ENCODE data around the gene SZT2. TPM values are rescaled to one million over a fixed set of nuclear protein-coding genes. Genes with fewer than 3 reads are reported as not detected.

Gene SZT2
- total RNA-seq, 2 experiments from 2014 or later, result 27.3 to 37.6 TPM

GRCh38 chr1:43430831-43431230 lies 41.1 kb downstream of the SZT2 start:
- Mint-ChIP-seq H3K27ac (no peak overlapping the region), H3K4me3 (no peak overlapping the region), H3K4me1 (ENCODE audit: low read depth) (no peaks in the 10 kb centered on the region), H3K9me3 (no peaks in the 10 kb centered on the region), H3K36me3 (peaks cover 39% of the 10 kb centered on the region), H3K27me3 (no peaks in the 10 kb centered on the region)
- ChIA-PET POLR2A (no interaction called here), CTCF (no interaction called here)
- DNase-seq, result no peak
- intact Hi-C loops (cut with micrococcal nuclease), result no loop called here

GRCh38 chr1:43431676-43432075 lies 42.0 kb downstream of the SZT2 start:
- H3K4me1 Mint-ChIP-seq (ENCODE audit: low read depth), result no peaks in the 10 kb centered on the region

DNA sequence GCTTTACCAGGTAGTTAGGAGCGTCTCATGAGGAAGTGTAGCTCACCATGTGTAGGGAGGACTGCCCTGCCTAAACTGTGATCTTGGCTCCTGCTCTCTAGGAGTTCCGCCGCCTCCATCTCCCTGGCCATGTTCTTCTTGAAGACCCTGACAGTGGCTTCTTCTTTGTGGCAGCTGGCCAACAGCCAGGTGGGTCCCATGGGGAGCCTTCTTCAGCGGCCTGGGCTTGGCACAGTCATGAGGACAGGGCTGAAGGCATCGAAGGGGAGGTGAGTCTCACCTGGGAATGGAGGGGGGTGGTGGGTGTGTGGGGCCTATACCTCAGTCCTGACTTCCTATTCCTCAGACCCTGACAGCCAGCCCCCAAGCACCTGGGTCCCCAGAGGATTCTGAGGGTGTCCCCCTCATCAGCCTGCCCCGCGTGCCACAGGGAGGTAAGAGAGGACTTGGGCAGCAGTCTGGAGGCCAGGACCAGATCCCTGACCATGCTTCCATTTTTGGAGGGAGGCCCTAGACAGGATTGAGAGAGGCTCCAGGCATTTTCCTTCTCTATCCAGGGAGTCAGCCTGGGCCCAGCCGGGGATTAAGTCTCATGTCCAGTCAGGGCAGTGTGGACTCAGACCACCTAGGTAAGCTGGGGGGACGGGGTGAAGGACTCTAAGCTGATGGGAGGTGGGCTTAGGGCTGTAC lies 42.6 kb downstream of the SZT2 start:
- Mint-ChIP-seq H3K9me3 (no peaks in the 10 kb centered on the region), H3K27me3 (no peaks in the 10 kb centered on the region), H3K4me3 (no peak overlapping the region), H3K27ac (no peak overlapping the region), H3K4me1 (ENCODE audit: low read depth) (no peaks in the 10 kb centered on the region), H3K36me3 (peaks cover 32% of the 10 kb centered on the region)
- intact Hi-C loops (cut with micrococcal nuclease), result no loop called here
- no peak for DNase-seq
- CTCF ChIA-PET, result interaction anchor here (1.1 kb wide), 1 partner anchor 205 kb away, joined by 3 read pairs; no protein-coding TSS in a partner anchor
- POLR2A ChIA-PET, result no interaction called here

More at GRCh38 chr1:43431676-43432075, 42.0 kb downstream of the SZT2 start:
- no peak for DNase-seq
- POLR2A ChIA-PET, result no interaction called here
- Mint-ChIP-seq H3K9me3 (no peaks in the 10 kb centered on the region), H3K27me3 (no peaks in the 10 kb centered on the region), H3K36me3 (peaks cover 34% of the 10 kb centered on the region), H3K4me3 (no peak overlapping the region), H3K27ac (no peak overlapping the region)
- CTCF ChIA-PET, result no interaction called here
- intact Hi-C loops (cut with micrococcal nuclease), result no loop called here

DNA sequence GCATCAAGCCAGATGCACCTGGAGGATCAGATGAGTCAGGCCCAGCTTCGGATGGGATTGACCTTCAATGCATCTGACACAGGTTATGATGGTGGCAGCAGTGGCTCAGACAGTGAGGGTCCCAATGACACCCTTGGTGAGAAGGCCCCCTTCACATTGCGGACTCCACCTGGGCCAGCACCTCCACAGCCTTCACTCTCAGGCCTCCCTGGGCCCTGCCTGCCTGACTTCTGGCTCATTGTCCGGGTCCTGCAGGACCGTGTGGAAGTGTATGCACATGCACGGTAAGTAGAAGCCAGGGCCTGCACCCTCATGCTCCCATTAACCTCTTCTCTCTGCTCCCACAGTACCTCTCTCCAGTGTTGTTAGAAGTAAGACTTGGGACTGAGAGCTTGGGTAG lies 43.2 kb downstream of the SZT2 start:
- intact Hi-C loops (cut with micrococcal nuclease), result no loop called here
- H3K9me3 Mint-ChIP-seq, result no peaks in the 10 kb centered on the region
- peaks cover 29% of the 10 kb centered on the region for H3K36me3 Mint-ChIP-seq
- ChIA-PET POLR2A (no interaction called here), CTCF (interaction anchor here (1.1 kb wide), 1 partner anchor 206 kb away, joined by 3 read pairs; no protein-coding TSS in a partner anchor)
- no peaks in the 10 kb centered on the region for H3K27me3 Mint-ChIP-seq
- DNase-seq, result no peak
- H3K4me3 Mint-ChIP-seq, result no peak overlapping the region
- H3K27ac Mint-ChIP-seq, result no peak overlapping the region
- H3K4me1 Mint-ChIP-seq (ENCODE audit: low read depth), result no peaks in the 10 kb centered on the region

GRCh38 chr1:43434256-43434655 lies 44.6 kb downstream of the SZT2 start:
- Mint-ChIP-seq H3K4me1 (ENCODE audit: low read depth) (no peaks in the 10 kb centered on the region), H3K4me3 (no peak overlapping the region), H3K36me3 (peaks cover 38% of the 10 kb centered on the region), H3K27me3 (no peaks in the 10 kb centered on the region), H3K9me3 (no peaks in the 10 kb centered on the region), H3K27ac (no peak overlapping the region)
- intact Hi-C loops (cut with micrococcal nuclease), result no loop called here
- ChIA-PET CTCF (no interaction called here), POLR2A (no interaction called here)
- no peak for DNase-seq

GRCh38 chr1:43435146-43436145 lies 45.7 kb downstream of the SZT2 start:
- Mint-ChIP-seq H3K27me3 (no peaks in the 10 kb centered on the region), H3K4me3 (no peak overlapping the region), H3K4me1 (ENCODE audit: low read depth) (no peaks in the 10 kb centered on the region), H3K36me3 (peaks cover 32% of the 10 kb centered on the region), H3K27ac (no peak overlapping the region), H3K9me3 (no peaks in the 10 kb centered on the region)
- ChIA-PET POLR2A (no interaction called here), CTCF (no interaction called here)
- DNase-seq, result no peak
- intact Hi-C loops (cut with micrococcal nuclease), result no loop called here

GRCh38 chr1:43436371-43436770 lies 46.7 kb downstream of the SZT2 start:
- intact Hi-C loops (cut with micrococcal nuclease), result no loop called here
- ChIA-PET CTCF (no interaction called here), POLR2A (no interaction called here)
- no peaks in the 10 kb centered on the region for H3K4me1 Mint-ChIP-seq (ENCODE audit: low read depth)
- no peaks in the 10 kb centered on the region for H3K27me3 Mint-ChIP-seq
- peaks cover 23% of the 10 kb centered on the region for H3K36me3 Mint-ChIP-seq
- DNase-seq, result no peak
- H3K4me3 Mint-ChIP-seq, result no peak overlapping the region
- no peaks in the 10 kb centered on the region for H3K9me3 Mint-ChIP-seq
- H3K27ac Mint-ChIP-seq, result no peak overlapping the region

DNA sequence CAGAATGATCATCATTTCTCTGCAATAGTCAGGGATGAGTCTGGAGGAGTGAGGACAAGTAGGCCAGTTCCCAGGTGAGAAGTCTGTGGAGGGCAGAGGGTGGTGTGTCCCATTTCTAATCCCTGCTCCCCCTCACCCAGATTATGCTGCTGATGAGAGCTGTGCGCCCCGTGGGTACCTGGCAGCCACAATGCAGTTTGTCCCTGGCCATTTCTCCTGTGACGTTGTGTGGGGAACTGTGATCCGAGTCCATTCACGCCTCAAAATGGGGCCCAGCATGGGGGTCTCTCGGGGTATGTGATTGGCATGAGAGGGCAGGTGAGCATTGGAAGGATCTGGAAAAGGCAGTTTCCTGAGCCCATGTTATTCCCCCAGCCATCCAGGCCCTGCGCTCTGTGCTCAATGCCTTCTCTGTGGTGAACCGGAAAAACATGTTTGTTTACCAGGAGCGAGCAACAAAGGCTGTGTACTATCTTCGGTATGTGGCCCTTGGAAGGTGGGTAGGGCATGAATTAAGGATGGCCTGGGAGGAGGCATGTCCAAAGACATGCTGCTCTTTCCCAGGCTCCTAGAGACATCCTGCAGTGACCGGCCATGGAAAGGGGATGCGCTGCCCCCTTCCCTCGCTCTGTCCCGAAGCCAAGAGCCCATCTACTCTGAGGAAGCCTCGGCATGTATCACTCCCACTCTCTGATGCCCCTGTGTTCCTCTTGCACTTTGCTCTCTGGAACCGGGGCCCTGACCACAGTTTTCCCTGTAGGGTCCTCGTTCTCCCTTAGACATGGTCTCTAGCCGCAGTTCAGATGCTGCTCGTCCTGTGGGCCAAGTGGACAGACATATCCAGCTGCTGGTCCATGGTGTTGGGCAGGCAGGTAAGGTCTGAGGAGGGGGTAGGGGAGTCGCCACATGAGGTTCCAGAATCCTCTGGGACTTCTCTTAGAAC lies 47.6 kb downstream of the SZT2 start:
- CTCF ChIA-PET, result no interaction called here

GRCh38 chr1:43438006-43438405 lies 48.3 kb downstream of the SZT2 start:
- DNase-seq, result no peak
- Mint-ChIP-seq H3K27ac (no peak overlapping the region), H3K9me3 (no peaks in the 10 kb centered on the region), H3K4me1 (ENCODE audit: low read depth) (no peaks in the 10 kb centered on the region), H3K36me3 (peaks cover 16% of the 10 kb centered on the region), H3K27me3 (no peaks in the 10 kb centered on the region), H3K4me3 (no peak overlapping the region)
- intact Hi-C loops (cut with micrococcal nuclease), result no loop called here
- ChIA-PET POLR2A (no interaction called here), CTCF (no interaction called here)

More for the DNA sequence above, 47.6 kb downstream of the SZT2 start:
- H3K27me3 Mint-ChIP-seq, result no peaks in the 10 kb centered on the region
- H3K36me3 Mint-ChIP-seq, result peaks cover 20% of the 10 kb centered on the region
- POLR2A ChIA-PET, result no interaction called here
- H3K9me3 Mint-ChIP-seq, result no peaks in the 10 kb centered on the region
- no peak overlapping the region for H3K4me3 Mint-ChIP-seq
- H3K27ac Mint-ChIP-seq, result no peak overlapping the region
- no peak for DNase-seq
- intact Hi-C loops (cut with micrococcal nuclease), result no loop called here
- H3K4me1 Mint-ChIP-seq (ENCODE audit: low read depth), result no peaks in the 10 kb centered on the region

DNA sequence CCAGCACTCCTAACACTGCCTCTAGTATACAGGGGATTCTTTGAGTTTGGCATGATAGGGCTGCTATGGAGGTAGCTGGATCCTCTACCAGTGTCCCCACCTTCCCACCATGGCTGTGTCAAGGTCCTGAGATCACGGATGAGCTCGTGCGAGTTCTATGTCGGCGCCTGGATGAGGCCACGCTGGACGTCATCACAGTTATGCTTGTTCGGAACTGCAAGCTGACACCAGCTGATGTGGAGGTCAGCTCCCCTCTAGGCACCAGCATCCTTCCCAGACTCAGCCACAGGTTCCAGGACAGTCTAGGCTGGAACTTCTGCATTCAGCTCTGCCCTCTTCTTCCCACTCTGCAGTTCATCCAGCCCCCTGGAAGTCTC lies 48.9 kb downstream of the SZT2 start:
- Mint-ChIP-seq H3K27me3 (no peaks in the 10 kb centered on the region), H3K27ac (no peak overlapping the region), H3K4me3 (no peak overlapping the region), H3K36me3 (peaks cover 14% of the 10 kb centered on the region), H3K4me1 (ENCODE audit: low read depth) (no peaks in the 10 kb centered on the region), H3K9me3 (no peaks in the 10 kb centered on the region)
- ChIA-PET CTCF (no interaction called here), POLR2A (no interaction called here)
- DNase-seq, result no peak
- intact Hi-C loops (cut with micrococcal nuclease), result no loop called here

- CTCF ChIA-PET, result no interaction called here
- no peaks in the 10 kb centered on the region for H3K27me3 Mint-ChIP-seq
- H3K9me3 Mint-ChIP-seq, result no peaks in the 10 kb centered on the region
- no peaks in the 10 kb centered on the region for H3K4me1 Mint-ChIP-seq (ENCODE audit: low read depth)
- POLR2A ChIA-PET, result no interaction called here
- no peak overlapping the region for H3K4me3 Mint-ChIP-seq
- DNase-seq, result no peak
- peaks cover 17% of the 10 kb centered on the region for H3K36me3 Mint-ChIP-seq
- intact Hi-C loops (cut with micrococcal nuclease), result no loop called here
- no peak overlapping the region for H3K27ac Mint-ChIP-seq
Measured at GRCh38 chr1:43438953-43439581, 49.4 kb downstream of the SZT2 start.

DNA sequence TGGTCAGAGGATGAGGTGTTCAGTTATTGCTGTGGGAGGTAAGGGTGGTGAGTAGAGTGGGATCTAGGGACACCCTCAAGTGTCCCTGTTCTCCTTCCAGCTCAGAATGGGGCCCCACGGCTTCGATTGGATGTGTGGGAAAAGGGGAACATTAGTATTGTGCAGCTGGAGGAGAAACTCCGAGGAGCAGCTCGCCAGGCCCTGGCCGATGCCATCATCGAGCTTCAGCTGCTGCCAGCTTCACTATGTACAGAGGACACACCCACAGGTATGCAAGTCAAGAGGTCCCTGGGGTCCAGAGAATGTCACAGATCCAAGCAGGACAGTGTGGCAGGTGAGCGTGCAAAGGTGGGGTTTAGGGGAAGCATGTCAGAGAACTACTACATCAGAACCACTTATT lies 50.1 kb downstream of the SZT2 start:
- Mint-ChIP-seq H3K9me3 (no peaks in the 10 kb centered on the region), H3K36me3 (peaks cover 17% of the 10 kb centered on the region)
- CTCF ChIA-PET, result no interaction called here

More for the DNA sequence above, 50.1 kb downstream of the SZT2 start:
- intact Hi-C loops (cut with micrococcal nuclease), result no loop called here
- Mint-ChIP-seq H3K27me3 (no peaks in the 10 kb centered on the region), H3K4me1 (ENCODE audit: low read depth) (no peaks in the 10 kb centered on the region), H3K27ac (no peak overlapping the region), H3K4me3 (no peak overlapping the region)
- POLR2A ChIA-PET, result no interaction called here
- no peak for DNase-seq
